Brain microvascular endothelial cell (primary cell): ENCODE results near the gene REG1B.

ENCODE experiments used
- DNase-seq: peaks from one replicate; pipeline ENCODE4 v3.0.0-alpha.2; 2020
- H3K27ac ChIP-seq: fragments of 250-450 bp; sonication (Bioruptor Pico); 2 replicates; pipeline ENCODE4 v1.5.1; 2020; ENCODE audit warnings: mild to moderate bottlenecking, moderate library complexity
- H3K27me3 ChIP-seq: fragments of 250-450 bp; sonication (Bioruptor Pico); replicated peaks from 2 replicates; pipeline ENCODE4 v1.5.1; 2020; ENCODE audit warnings: mild to moderate bottlenecking
- H3K36me3 ChIP-seq: fragments of 250-450 bp; sonication (Bioruptor Pico); replicated peaks from 2 replicates; pipeline ENCODE4 v1.5.1; 2020; ENCODE audit warnings: mild to moderate bottlenecking
- H3K4me3 ChIP-seq: 2 replicates; pipeline ENCODE4 v1.5.1; 2011; ENCODE audit warnings: low read depth, mild to moderate bottlenecking, control low read depth, low read length, moderate library complexity
- in situ Hi-C: cut with HindIII; loops from 2 replicates; pipeline ENCODE4 v1.10.0; 2017; ENCODE audit warnings: low sequenced_read_pairs, low pct_ligation_motif_present
- TF ChIP-seq, protein P1 (sequence below): IDR thresholded peaks from 2 replicates; pipeline ENCODE4 v1.5.1; 2011; ENCODE audit warnings: low read depth, mild to moderate bottlenecking, moderate library complexity, low read length, control low read depth, inconsistent platforms; ENCODE audit errors: missing control alignments

The REG1B gene

DNA sequence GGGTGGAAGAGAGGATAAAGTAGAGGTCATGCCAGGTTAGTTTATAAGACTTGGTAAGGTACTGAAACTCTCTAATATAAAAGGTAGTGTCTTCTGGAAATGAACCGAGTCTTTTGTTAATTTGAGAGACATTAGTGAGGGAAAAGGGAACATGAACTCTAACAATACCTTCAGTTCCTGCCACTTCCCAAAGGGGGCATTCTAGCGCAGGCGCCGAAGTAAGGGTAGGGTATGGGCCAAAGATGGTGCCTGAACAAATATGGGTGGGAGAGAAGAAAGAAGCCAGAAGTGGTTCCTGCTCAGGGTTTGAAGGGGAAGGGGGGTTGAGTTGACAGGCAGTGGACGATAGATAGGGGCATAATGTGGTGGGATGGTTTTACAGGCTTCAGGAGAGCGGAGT, 10.1 kb upstream of the REG1B start:
- TF ChIP-seq, protein P1, sequence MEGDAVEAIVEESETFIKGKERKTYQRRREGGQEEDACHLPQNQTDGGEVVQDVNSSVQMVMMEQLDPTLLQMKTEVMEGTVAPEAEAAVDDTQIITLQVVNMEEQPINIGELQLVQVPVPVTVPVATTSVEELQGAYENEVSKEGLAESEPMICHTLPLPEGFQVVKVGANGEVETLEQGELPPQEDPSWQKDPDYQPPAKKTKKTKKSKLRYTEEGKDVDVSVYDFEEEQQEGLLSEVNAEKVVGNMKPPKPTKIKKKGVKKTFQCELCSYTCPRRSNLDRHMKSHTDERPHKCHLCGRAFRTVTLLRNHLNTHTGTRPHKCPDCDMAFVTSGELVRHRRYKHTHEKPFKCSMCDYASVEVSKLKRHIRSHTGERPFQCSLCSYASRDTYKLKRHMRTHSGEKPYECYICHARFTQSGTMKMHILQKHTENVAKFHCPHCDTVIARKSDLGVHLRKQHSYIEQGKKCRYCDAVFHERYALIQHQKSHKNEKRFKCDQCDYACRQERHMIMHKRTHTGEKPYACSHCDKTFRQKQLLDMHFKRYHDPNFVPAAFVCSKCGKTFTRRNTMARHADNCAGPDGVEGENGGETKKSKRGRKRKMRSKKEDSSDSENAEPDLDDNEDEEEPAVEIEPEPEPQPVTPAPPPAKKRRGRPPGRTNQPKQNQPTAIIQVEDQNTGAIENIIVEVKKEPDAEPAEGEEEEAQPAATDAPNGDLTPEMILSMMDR: no peak
- Histone ChIP-seq H3K4me3 (no peak overlapping the region), H3K27me3 (no peaks in the 10 kb centered on the region), H3K36me3 (no peaks in the 10 kb centered on the region), H3K27ac (no peak overlapping the region)
- in situ Hi-C loops: no loop called here
- DNase-seq: no peak

DNA sequence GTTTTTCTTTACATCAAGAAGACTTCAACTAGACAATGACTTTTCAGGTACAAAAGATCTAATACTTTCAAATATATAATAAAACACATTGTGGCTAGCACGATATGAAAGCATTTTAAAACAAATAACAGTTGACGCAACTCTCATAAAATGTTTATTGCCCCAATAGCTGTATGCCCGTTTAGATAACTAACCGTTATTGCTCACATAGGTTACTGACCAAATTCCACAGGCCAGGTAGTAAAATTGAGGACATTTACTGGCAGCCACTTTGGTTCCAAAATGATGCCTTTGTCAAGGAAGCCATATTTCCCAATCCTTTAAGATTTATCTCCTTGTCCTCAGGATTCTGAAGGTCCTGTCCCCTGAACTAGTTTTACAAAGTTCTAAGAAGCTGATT, 2.9 kb upstream of the REG1B start:
- Histone ChIP-seq H3K4me3 (no peak overlapping the region), H3K36me3 (no peaks in the 10 kb centered on the region), H3K27me3 (no peaks in the 10 kb centered on the region), H3K27ac (no peak overlapping the region)
- TF ChIP-seq, protein P1: no peak
- no peak for DNase-seq
- in situ Hi-C loops: no loop called here

DNA sequence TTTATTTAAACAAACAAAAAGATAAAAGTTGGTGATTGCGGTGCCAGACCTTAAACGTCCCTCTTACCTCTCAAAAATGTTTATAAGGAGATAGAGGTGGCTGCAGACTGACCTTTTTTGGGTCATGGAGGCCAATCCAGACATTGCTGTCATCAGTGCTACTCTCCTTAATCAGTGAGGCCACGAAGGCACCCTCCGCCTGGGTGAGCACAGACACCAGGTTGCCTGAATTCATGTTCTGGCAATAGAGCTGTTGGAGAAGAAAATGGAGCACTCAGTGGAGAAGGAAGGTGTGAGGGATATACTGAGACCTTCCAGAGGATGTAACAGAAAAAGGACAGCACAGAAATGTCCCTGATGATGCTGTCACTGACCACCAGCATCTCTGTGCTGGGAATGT, 1.5 kb downstream of the REG1B start:
- TF ChIP-seq, protein P1: no peak
- no peaks in the 10 kb centered on the region for H3K27me3 ChIP-seq
- no peak overlapping the region for H3K27ac ChIP-seq
- no peaks in the 10 kb centered on the region for H3K36me3 ChIP-seq
- no peak for DNase-seq
- in situ Hi-C loops: no loop called here
- H3K4me3 ChIP-seq: no peak overlapping the region

DNA sequence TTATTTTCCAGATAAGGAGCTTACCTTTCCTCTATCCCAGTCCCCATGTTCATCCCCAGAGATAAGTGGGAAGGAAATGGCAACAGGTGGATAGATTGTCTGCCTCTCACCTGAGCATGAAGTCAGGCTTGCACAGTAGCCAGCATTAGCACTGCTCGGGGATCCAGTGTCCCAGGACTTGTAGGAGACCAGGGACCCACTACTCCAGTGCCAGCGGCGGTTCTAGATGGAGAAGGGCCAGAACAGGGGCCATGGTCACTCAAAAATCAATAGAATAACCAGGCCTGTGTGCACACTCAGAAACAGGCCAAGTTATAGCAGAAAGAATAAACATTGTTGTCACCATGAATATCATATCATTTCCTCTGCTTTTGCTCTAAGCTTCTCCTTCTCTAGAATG, 2.4 kb downstream of the REG1B start:
- in situ Hi-C loops: no loop called here
- TF ChIP-seq, protein P1: no peak
- Histone ChIP-seq H3K27me3 (no peaks in the 10 kb centered on the region), H3K4me3 (no peak overlapping the region), H3K27ac (no peak overlapping the region), H3K36me3 (no peaks in the 10 kb centered on the region)
- DNase-seq: no peak

DNA sequence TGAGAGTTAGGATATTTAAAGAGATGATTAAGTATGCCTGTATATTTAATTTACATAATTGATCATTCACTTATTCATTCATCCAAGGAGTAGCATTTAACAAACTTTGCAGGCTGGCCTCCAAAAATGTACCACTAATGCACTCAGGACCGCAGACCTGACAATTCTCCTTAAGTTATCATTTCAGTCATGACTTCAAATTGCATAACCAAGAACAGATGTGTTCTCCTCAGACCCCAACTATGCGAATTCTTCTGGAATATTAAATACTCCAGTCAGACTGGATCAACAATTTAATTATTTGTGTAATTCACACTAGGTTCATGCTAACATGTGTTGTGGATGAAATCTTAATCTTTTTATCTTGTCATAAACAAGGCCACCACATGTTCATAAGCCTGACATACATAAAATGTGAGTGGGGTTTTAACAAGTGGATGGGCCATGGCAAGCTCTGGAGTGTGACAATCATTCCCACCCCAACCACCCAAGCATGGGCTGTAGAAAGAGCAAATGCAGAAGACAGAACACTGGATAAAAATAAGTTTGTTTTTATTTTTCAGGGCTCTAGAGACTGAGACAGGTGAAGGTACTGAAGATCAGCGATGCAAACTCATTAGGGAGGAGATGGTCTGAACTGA, 3.2 kb downstream of the REG1B start:
- TF ChIP-seq, protein P1: no peak
- no peaks in the 10 kb centered on the region for H3K27me3 ChIP-seq
- in situ Hi-C loops: no loop called here
- no peak overlapping the region for H3K27ac ChIP-seq
- no peak for DNase-seq
- no peaks in the 10 kb centered on the region for H3K36me3 ChIP-seq
- no peak overlapping the region for H3K4me3 ChIP-seq
